Astrocyte (in vitro differentiated cells and primary cell): ENCODE measurements around the gene PLEKHM2. TPM values are rescaled to one million over a fixed set of nuclear protein-coding genes. Genes with fewer than 3 reads are reported as not detected.

Source experiments
- DNase-seq: peaks from one replicate; pipeline ENCODE4 v3.0.0-alpha.2; 2010; ENCODE audit warnings: low read depth
- FAIRE-seq: peaks from 2 replicates; lab custom pipeline; 2011; peaks lifted over from hg19 to GRCh38; lab: Jason Lieb, UNC
- H2AFZ ChIP-seq: 2 replicates; pipeline ENCODE4 v1.6.0; 2012; ENCODE audit warnings: low read depth, low read length, inconsistent platforms
- H3K27ac ChIP-seq: 2 replicates; pipeline ENCODE4 v1.5.1; 2011; ENCODE audit warnings: low read depth, low read length, inconsistent platforms
- H3K27me3 ChIP-seq: 2 replicates; pipeline ENCODE4 v1.6.0; 2011; ENCODE audit warnings: low read length, inconsistent platforms; ENCODE audit not compliant: insufficient read depth
- H3K36me3 ChIP-seq: 2 replicates; pipeline ENCODE4 v1.5.1; 2011; ENCODE audit warnings: low read length, inconsistent platforms; ENCODE audit not compliant: insufficient read depth
- H3K4me1 ChIP-seq: 2 replicates; pipeline ENCODE4 v1.5.1; 2011; ENCODE audit warnings: low read length, inconsistent platforms; ENCODE audit not compliant: insufficient read depth
- H3K4me2 ChIP-seq: 2 replicates; pipeline ENCODE4 v1.6.0; 2012; ENCODE audit warnings: low read length, inconsistent platforms
- H3K4me3 ChIP-seq: 2 replicates; pipeline ENCODE4 v1.5.1; 2011; ENCODE audit warnings: low read depth, mild to moderate bottlenecking, low read length, inconsistent platforms; ENCODE audit not compliant: insufficient read depth
- H3K79me2 ChIP-seq: 2 replicates; pipeline ENCODE4 v1.6.0; 2012; ENCODE audit warnings: mild to moderate bottlenecking, low read length, inconsistent platforms; ENCODE audit not compliant: insufficient read depth
- H3K9ac ChIP-seq: 2 replicates; pipeline ENCODE4 v1.6.0; 2012; ENCODE audit warnings: mild to moderate bottlenecking, low read length, inconsistent platforms
- H3K9me3 ChIP-seq: 2 replicates; pipeline ENCODE4 v1.5.1; 2012; ENCODE audit warnings: low read depth, mild to moderate bottlenecking, low read length, inconsistent platforms; ENCODE audit not compliant: insufficient read depth
- H4K20me1 ChIP-seq: 2 replicates; pipeline ENCODE4 v1.6.0; 2012; ENCODE audit warnings: low read length, inconsistent platforms; ENCODE audit not compliant: insufficient read depth
- H3K27ac Mint-ChIP-seq: one replicate; pipeline ENCODE4 v1.8.0; 2021; ENCODE audit warnings: mild to moderate bottlenecking, mixed read lengths; ENCODE audit not compliant: unreplicated experiment
- H3K27me3 Mint-ChIP-seq: one replicate; pipeline ENCODE4 v1.8.0; 2021; ENCODE audit warnings: low read depth, mixed read lengths; ENCODE audit not compliant: unreplicated experiment
- H3K36me3 Mint-ChIP-seq: one replicate; pipeline ENCODE4 v1.8.0; 2021; ENCODE audit warnings: low read depth, mixed read lengths; ENCODE audit not compliant: unreplicated experiment
- H3K4me1 Mint-ChIP-seq: one replicate; pipeline ENCODE4 v1.8.0; 2021; ENCODE audit warnings: low read depth, mixed read lengths; ENCODE audit not compliant: unreplicated experiment
- H3K4me3 Mint-ChIP-seq: one replicate; pipeline ENCODE4 v1.8.0; 2021; ENCODE audit warnings: mild to moderate bottlenecking, moderate library complexity, mixed read lengths; ENCODE audit not compliant: unreplicated experiment
- H3K9me3 Mint-ChIP-seq: one replicate; pipeline ENCODE4 v1.8.0; 2021; ENCODE audit warnings: mild to moderate bottlenecking, mixed read lengths; ENCODE audit not compliant: unreplicated experiment
- CTCF ChIP-seq: IDR thresholded peaks from 2 replicates; pipeline ENCODE4 v1.5.1; 2011; ENCODE audit warnings: low read depth, mild to moderate bottlenecking, inconsistent platforms, low read length, moderate library complexity; ENCODE audit not compliant: insufficient read depth
- EZH2 ChIP-seq: IDR thresholded peaks from 2 replicates; pipeline ENCODE4 v1.6.1; 2012; ENCODE audit warnings: mild to moderate bottlenecking, low read length, inconsistent platforms; ENCODE audit not compliant: insufficient read depth
- total RNA-seq: library from RNA; stranded (reverse); gene quantifications from 2 replicates; pipeline ENCODE4 v1.2.1, GENCODE V29; 2021

The PLEKHM2 gene
- total RNA-seq, 1 donor from 2014 or later: 48.3 TPM

DNA sequence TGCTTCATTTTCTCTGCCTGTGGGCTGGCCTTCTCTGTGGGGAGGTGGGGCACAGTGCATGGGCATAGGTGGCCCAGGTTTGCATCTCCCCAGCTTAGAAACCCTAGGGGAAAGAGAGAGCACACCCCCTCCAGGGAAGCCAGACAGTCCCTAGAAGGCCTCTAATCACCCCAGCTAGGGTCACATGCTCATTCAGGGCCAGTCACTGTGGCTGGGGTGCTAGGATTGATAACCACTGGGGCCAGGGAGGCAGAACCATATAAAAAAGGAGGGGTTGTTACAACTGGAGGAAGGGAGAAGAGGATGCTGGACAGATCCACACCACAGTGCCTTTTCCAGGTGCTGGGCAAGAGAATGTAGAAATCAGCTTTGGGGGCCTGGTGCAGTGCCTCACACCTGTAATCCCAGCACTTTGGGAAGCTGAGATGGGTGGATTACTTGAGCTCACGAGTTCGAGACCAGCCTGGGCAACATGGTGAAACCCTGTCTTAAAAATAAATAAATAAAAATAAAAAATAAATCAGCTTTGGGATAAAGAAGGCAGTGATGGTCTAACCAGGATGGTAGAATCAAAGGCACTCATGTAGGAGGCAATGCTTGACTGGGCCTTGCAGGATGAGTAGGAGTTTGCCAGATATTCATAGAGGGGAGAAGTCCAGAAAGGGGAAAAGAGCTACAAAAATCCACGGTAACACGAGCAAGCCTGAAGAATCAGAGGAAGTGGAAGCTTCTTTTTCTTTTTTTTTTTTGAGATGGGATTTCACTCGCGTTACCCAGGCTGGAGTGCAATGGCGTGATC, 94.0 kb downstream of the PLEKHM2 start:
- peaks cover 3% of the 10 kb centered on the region for H3K4me1 Mint-ChIP-seq

More for the DNA sequence above, 94.0 kb downstream of the PLEKHM2 start:
- peaks cover 58% of the 10 kb centered on the region for H3K36me3 ChIP-seq
- H3K27ac ChIP-seq: no peak overlapping the region
- Mint-ChIP-seq H3K36me3 (peaks cover 16% of the 10 kb centered on the region), H3K27ac (no peak overlapping the region), H3K4me3 (peak overlapping the region; percentile 66), H3K27me3 (no peaks in the 10 kb centered on the region), H3K9me3 (no peaks in the 10 kb centered on the region)
- no peak overlapping the region for H3K4me2 ChIP-seq
- no peak for DNase-seq
- no peaks in the 10 kb centered on the region for H3K9me3 ChIP-seq
- TF ChIP-seq EZH2: no peak
- TF ChIP-seq CTCF: no peak
- peaks cover 3% of the 10 kb centered on the region for H3K79me2 ChIP-seq
- H3K27me3 ChIP-seq: no peaks in the 10 kb centered on the region
- H2AFZ ChIP-seq: no peak overlapping the region
- FAIRE-seq: no peak
- peaks cover 3% of the 10 kb centered on the region for H3K4me1 ChIP-seq
- H3K4me3 ChIP-seq: no peak overlapping the region
- peaks cover 65% of the 10 kb centered on the region for H4K20me1 ChIP-seq
- no peak overlapping the region for H3K9ac ChIP-seq

Other genes starting within 250 kb of the PLEKHM2 start
- not detected in 2 replicates for gene CTRC, start 245.9 kb upstream of the PLEKHM2 start, total RNA-seq
- gene CELA2A, start 227.6 kb upstream of the PLEKHM2 start, total RNA-seq: not detected in 2 replicates
- gene CELA2B, start 208.2 kb upstream of the PLEKHM2 start, total RNA-seq: not detected in 2 replicates
- gene CASP9, start 160.1 kb upstream of the PLEKHM2 start, total RNA-seq: 7.3 and 8.5 TPM in 2 replicates
- gene DNAJC16, start 157.5 kb upstream of the PLEKHM2 start, total RNA-seq: 19.6 and 20.7 TPM in 2 replicates
- gene AGMAT, start 99.3 kb upstream of the PLEKHM2 start, total RNA-seq: 0.41 and 0.53 TPM in 2 replicates
- gene DDI2, start 66.9 kb upstream of the PLEKHM2 start, total RNA-seq: 24.1 and 26.1 TPM in 2 replicates
- 0.73 and 1.0 TPM in 2 replicates for gene SLC25A34, start 51.9 kb downstream of the PLEKHM2 start, total RNA-seq
- not detected in 2 replicates for gene TMEM82, start 58.2 kb downstream of the PLEKHM2 start, total RNA-seq
- gene FBLIM1, start 74.5 kb downstream of the PLEKHM2 start, total RNA-seq: 170 and 179 TPM in 2 replicates
- gene UQCRHL, start 123.3 kb downstream of the PLEKHM2 start, total RNA-seq: 1.3 and 1.7 TPM in 2 replicates
- gene SPEN, start 163.4 kb downstream of the PLEKHM2 start, total RNA-seq: 33.2 and 35.0 TPM in 2 replicates